GM23338 (cell line): Measurements from ENCODE around the gene PLAAT3.
A peak's percentile ranks its signal among the peaks of the same experiment; 100 is the strongest.

Source experiments
- CTCF ChIP-seq, 2 experiments: fragments of 200-600 bp in 1 of 2; sonication (generic) in 1 of 2; conservative IDR thresholded peaks; 2 replicates each; pipeline versions ENCODE4 v1.5.1 to v1.6.1; 2016 to 2017; ENCODE audit warnings: antibody characterized with exemption in 2 of 2, low read depth in 2 of 2, mild to moderate bottlenecking in 2 of 2, moderate library complexity in 1 of 2
- EZH2 ChIP-seq: fragments of 200-600 bp; sonication (generic); IDR thresholded peaks from one replicate; pipeline ENCODE4 v1.8.0; 2017; ENCODE audit warnings: antibody characterized with exemption, mild to moderate bottlenecking, low read depth; ENCODE audit not compliant: unreplicated experiment
- EZH2phosphoT487 ChIP-seq: fragments of 200-600 bp; sonication (generic); IDR thresholded peaks from one replicate; pipeline ENCODE4 v1.8.1; 2018; ENCODE audit warnings: antibody characterized with exemption; ENCODE audit not compliant: unreplicated experiment
- JUNB ChIP-seq: IDR thresholded peaks from one replicate; pipeline ENCODE4 v1.6.1; 2016; ENCODE audit warnings: antibody characterized with exemption; ENCODE audit not compliant: unreplicated experiment
- POLR2AphosphoS5 ChIP-seq: IDR thresholded peaks from 2 replicates; pipeline ENCODE4 v1.6.1; 2016; ENCODE audit warnings: antibody characterized with exemption, low read depth
- REST ChIP-seq: IDR thresholded peaks from one replicate; pipeline ENCODE4 v1.6.1; 2018; ENCODE audit warnings: antibody characterized with exemption; ENCODE audit not compliant: unreplicated experiment
- STAT1 ChIP-seq: IDR thresholded peaks from one replicate; pipeline ENCODE4 v1.6.1; 2016; ENCODE audit warnings: antibody characterized with exemption; ENCODE audit not compliant: unreplicated experiment

GRCh38 chr11:63613517-63614135, 607 bp downstream of the PLAAT3 start:
- TF ChIP-seq CTCF (conservative IDR thresholded peaks at IDR 0.05; ENCODE audit: low read depth in 2 of 2): no peak
- no peak for TF ChIP-seq JUNB
- TF ChIP-seq REST: no peak
- TF ChIP-seq EZH2: no peak
- no peak for TF ChIP-seq STAT1
- TF ChIP-seq POLR2AphosphoS5: peak; percentile 11; the same call in 1 of the 2 replicates
- TF ChIP-seq EZH2phosphoT487: no peak
